Body of pancreas (tissue), 4 donors: Measurements from ENCODE around the gene PLCH1. TPM values are rescaled to one million over a fixed set of nuclear protein-coding genes. Genes with fewer than 3 reads are reported as not detected.

Experiments
- ATAC-seq: fragments of 150-250 bp; one replicate; pipeline ENCODE4 v1.9.1; 2016
- DNase-seq, 4 donors: peaks; one replicate each; pipeline ENCODE4 v3.0.0-alpha.2; 2019
- H3K27ac ChIP-seq, 4 donors: fragments of 200-600 bp; sonication (generic); 1 replicate in 3 of 4; 2 replicates in 1 of 4; pipeline versions ENCODE4 v1.5.1 to v1.6.1; 2016 to 2019; ENCODE audit warnings: mild to moderate bottlenecking in 1 of 4, mixed read lengths in 1 of 4, moderate library complexity in 1 of 4
- H3K27me3 ChIP-seq, 2 donors: fragments of 200-600 bp; sonication (generic); one replicate each; pipeline ENCODE4 v1.6.0; 2016; ENCODE audit warnings: mild to moderate bottlenecking in 1 of 2
- H3K36me3 ChIP-seq, 2 donors: fragments of 200-600 bp; sonication (generic); replicated peaks in 1 of 2; 2 replicates each; pipeline ENCODE4 v1.5.1; 2016; ENCODE audit warnings: low read depth in 2 of 2; ENCODE audit not compliant: insufficient read depth in 1 of 2
- H3K4me1 ChIP-seq: fragments of 200-600 bp; sonication (generic); one replicate; pipeline ENCODE4 v1.6.0; 2016
- H3K4me3 ChIP-seq, 2 donors: fragments of 200-600 bp; sonication (generic); 1 replicate in 1 of 2; 2 replicates in 1 of 2; pipeline ENCODE4 v1.5.1; 2016 to 2019
- H3K9me3 ChIP-seq, 3 donors: fragments of 200-600 bp; sonication (generic); 1 replicate in 2 of 3; 2 replicates in 1 of 3; pipeline ENCODE4 v1.5.1; 2016
- POLR2A ChIP-seq, 3 donors: fragments of 450-650 bp; IDR thresholded peaks; one replicate each; pipeline ENCODE4 v1.6.1; 2016; ENCODE audit warnings: antibody characterized with exemption in 3 of 3, mild to moderate bottlenecking in 2 of 3
- WGBS, 2 donors: methylation state at CpG; one replicate each; pipeline ENCODE4 v1.1.5; 2017; 5-methylcytosine and 5-hydroxymethylcytosine counted together
- intact Hi-C: fragments of 100-400 bp; cut with DNase I; formaldehyde crosslinking; loops from one replicate; pipeline ENCODE4 v1.15.1; 2023
- total RNA-seq, 2 donors: library from RNA; depleted of rRNA; stranded (reverse); fragments of >200 nt; gene quantifications; one replicate each; pipeline ENCODE4 v1.1.0, GENCODE V29; 2016
- TF ChIP-seq, protein P1 (sequence below), 7 experiments: fragments of 450-650 bp in 4 of 7; fragments of 200-600 bp in 3 of 7; sonication (generic) in 3 of 7; IDR thresholded peaks; one replicate each; pipeline ENCODE4 v1.5.1; 2016 to 2019; ENCODE audit warnings: antibody characterized with exemption in 7 of 7

PLCH1 gene
- total RNA-seq, 2 donors from 2014 or later: 3.0 to 5.2 TPM

DNA sequence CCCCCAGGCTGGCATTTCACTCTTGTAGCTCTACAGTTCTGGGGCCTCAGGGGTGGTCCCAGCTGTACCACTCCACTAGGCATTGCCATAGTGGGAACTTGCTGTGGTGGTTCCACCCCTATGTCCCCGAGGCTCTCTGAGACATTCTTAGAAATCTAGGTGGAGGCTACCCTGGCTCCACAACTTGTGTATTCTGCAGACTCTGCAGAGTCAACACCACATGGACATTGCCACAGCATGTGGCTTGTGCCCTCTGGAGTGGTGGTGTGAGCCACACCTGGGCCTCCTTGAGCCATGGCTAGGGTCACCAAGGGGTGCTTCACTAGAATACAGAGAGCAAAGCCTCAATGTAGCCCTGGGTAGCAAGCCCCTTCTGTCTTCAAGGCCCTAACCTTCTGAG lies 397.0 kb downstream of the PLCH1 start:
- no peaks in the 10 kb centered on the region for H3K27me3 ChIP-seq
- no peak overlapping the region for H3K27ac ChIP-seq
- ATAC-seq: no peak
- TF ChIP-seq, protein P1, sequence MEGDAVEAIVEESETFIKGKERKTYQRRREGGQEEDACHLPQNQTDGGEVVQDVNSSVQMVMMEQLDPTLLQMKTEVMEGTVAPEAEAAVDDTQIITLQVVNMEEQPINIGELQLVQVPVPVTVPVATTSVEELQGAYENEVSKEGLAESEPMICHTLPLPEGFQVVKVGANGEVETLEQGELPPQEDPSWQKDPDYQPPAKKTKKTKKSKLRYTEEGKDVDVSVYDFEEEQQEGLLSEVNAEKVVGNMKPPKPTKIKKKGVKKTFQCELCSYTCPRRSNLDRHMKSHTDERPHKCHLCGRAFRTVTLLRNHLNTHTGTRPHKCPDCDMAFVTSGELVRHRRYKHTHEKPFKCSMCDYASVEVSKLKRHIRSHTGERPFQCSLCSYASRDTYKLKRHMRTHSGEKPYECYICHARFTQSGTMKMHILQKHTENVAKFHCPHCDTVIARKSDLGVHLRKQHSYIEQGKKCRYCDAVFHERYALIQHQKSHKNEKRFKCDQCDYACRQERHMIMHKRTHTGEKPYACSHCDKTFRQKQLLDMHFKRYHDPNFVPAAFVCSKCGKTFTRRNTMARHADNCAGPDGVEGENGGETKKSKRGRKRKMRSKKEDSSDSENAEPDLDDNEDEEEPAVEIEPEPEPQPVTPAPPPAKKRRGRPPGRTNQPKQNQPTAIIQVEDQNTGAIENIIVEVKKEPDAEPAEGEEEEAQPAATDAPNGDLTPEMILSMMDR (IDR thresholded peaks at IDR 0.05): no peak
- TF ChIP-seq POLR2A (IDR thresholded peaks at IDR 0.05): no peak
- no peaks in the 10 kb centered on the region for H3K36me3 ChIP-seq
- no peak for DNase-seq
- 78% methylated on average over 1 of the region's 1 CpG for WGBS, 2 donors
- H3K4me1 ChIP-seq: no peaks in the 10 kb centered on the region
- H3K9me3 ChIP-seq: no peaks in the 10 kb centered on the region
- intact Hi-C loops: no loop called here
- H3K4me3 ChIP-seq: no peak overlapping the region

DNA sequence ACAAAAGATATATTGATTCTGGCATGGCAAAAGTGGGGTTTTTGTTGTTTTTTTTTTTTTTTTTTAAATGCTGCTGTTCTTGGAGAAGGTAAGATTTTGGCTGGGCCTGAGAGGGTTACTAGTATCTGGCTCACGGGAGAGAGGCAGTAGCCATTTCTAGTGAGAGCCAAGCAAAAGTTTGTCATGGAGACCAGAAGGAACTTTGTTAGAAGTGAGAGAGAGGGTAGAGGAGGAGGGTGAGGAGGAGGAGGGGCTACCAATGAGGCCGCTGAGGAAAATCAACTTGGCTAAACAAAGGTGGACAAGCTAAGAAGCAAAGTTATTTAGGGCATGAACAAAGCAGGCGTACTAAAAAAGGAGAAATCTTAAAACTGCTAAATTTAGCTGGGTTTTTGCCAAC lies 402.5 kb downstream of the PLCH1 start:
- DNase-seq (no peak), ATAC-seq (no peak)
- no peak overlapping the region for H3K4me3 ChIP-seq
- H3K4me1 ChIP-seq: no peaks in the 10 kb centered on the region
- no peaks in the 10 kb centered on the region for H3K27me3 ChIP-seq
- H3K9me3 ChIP-seq: no peaks in the 10 kb centered on the region
- TF ChIP-seq, protein P1 (IDR thresholded peaks at IDR 0.05): no peak
- no peak for TF ChIP-seq POLR2A (IDR thresholded peaks at IDR 0.05)
- intact Hi-C loops: no loop called here
- H3K27ac ChIP-seq: no peak overlapping the region
- WGBS, 2 donors: 64 to 69% methylated on average over 3 of the region's 3 CpGs
- no peaks in the 10 kb centered on the region for H3K36me3 ChIP-seq

DNA sequence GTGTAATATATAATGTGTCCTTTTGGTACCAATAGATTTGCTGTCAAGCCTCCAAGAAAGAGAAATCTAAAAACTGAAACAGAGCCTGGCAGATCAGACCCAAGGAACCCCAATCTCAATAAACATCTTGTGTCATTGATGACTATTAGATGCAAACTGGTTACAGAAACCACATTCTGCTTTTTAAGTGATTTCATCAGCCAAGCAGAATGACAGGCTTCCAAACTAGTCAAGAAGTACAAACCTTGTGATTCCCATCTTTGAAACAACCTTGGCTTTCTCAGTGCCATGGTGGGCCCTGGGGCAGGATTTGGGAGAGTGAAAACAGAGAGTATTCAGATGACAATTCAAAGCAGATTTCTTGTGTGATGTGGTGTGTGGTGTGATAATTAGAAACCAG lies 405.8 kb downstream of the PLCH1 start:
- TF ChIP-seq POLR2A (IDR thresholded peaks at IDR 0.05): no peak
- TF ChIP-seq, protein P1 (IDR thresholded peaks at IDR 0.05): no peak
- no peaks in the 10 kb centered on the region for H3K9me3 ChIP-seq
- no peak for ATAC-seq
- H3K27me3 ChIP-seq: no peaks in the 10 kb centered on the region
- H3K4me3 ChIP-seq: no peak overlapping the region
- H3K27ac ChIP-seq: no peak overlapping the region
- intact Hi-C loops: no loop called here
- no peaks in the 10 kb centered on the region for H3K36me3 ChIP-seq
- no peaks in the 10 kb centered on the region for H3K4me1 ChIP-seq
- DNase-seq: no peak

DNA sequence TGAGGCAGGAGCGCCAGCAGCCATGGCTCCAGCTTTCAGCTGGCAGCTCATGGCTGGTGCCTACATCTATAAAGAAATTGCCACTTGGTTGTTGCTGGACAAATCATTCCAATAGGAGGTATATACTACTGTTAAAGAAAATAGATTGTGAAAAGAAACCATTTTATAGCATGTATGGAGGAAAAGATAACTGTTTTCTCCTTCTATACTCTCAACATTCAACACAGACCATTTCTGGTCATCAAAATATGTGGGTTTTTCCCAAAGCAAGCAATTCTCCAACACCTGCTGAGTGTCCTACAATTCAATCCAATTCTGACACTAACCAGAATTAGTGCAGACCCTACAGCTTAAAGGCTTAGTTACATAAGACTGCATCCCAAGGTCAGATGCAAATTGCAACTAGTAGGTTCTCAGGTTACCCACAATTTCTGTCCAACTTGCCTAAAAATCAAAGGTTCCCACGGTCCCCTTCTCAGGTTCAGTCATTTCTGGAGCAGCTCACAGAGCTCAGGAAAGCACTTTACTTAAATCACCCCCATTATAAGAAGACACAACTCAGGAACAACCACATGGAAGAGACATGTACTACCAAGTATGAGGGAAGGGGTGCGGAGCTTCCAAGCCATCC lies 409.0 kb downstream of the PLCH1 start:
- Histone ChIP-seq H3K4me1 (no peaks in the 10 kb centered on the region), H3K36me3 (no peaks in the 10 kb centered on the region), H3K27me3 (no peaks in the 10 kb centered on the region), H3K9me3 (no peaks in the 10 kb centered on the region), H3K27ac (no peak overlapping the region), H3K4me3 (no peak overlapping the region)
- intact Hi-C loops: no loop called here
- ATAC-seq (no peak), DNase-seq (no peak)
- no peak for TF ChIP-seq POLR2A (IDR thresholded peaks at IDR 0.05)
- TF ChIP-seq, protein P1 (IDR thresholded peaks at IDR 0.05): no peak
- WGBS, 2 donors: 75 to 83% methylated on average over 3 of the region's 3 CpGs
